ENCODE measurements around the gene BHLHA9. TPM values are rescaled to one million over a fixed set of nuclear protein-coding genes. Genes with fewer than 3 reads are reported as not detected.

Gene BHLHA9
- total and polyA plus RNA-seq, 8 donors, result not detected

- Histone ChIP-seq H3K4me3 (no peak overlapping the region), H3K9me3 (no peaks in the 10 kb centered on the region), H3K27me3 (peaks cover 0 to 66% of the 10 kb centered on the region in 2 donors), H3K4me1 (no peaks in the 10 kb centered on the region), H3K27ac (no peak overlapping the region), H3K36me3 (no peaks in the 10 kb centered on the region)
- intact Hi-C loops (cut with DNase I), result no loop called here
- TF ChIP-seq CTCF (IDR thresholded peaks at IDR 0.05), result no peak
- ATAC-seq (no peak), DNase-seq (peak in 1 of 4 donors; percentile 21)
Measured at GRCh38 chr17:1315891-1316403, 45.7 kb downstream of the BHLHA9 start.

Other genes with a start within 250 kb of the BHLHA9 start
- 100 to 1,000 TPM; 147 to 187 TPM for gene ABR, start 90.5 kb upstream of the BHLHA9 start, total RNA-seq
- gene ABR, start 90.5 kb upstream of the BHLHA9 start, polyA plus RNA-seq (ENCODE audit: insufficient read length in 6 of 6), result 10 to 100 TPM; 59.0 to 85.5 (median 73.7) TPM
- not detected for gene TRARG1, start 9.2 kb downstream of the BHLHA9 start, total RNA-seq
- not detected for gene TRARG1, start 9.2 kb downstream of the BHLHA9 start, polyA plus RNA-seq (ENCODE audit: insufficient read length in 6 of 6)
- 100 to 1,000 TPM; 437 to 455 TPM for gene YWHAE, start 129.8 kb downstream of the BHLHA9 start, total RNA-seq
- 100 to 1,000 TPM; 685 to 933 (median 837) TPM for gene YWHAE, start 129.8 kb downstream of the BHLHA9 start, polyA plus RNA-seq (ENCODE audit: insufficient read length in 6 of 6)
- 10 to 100 TPM; 65.4 to 84.0 TPM for gene CRK, start 185.8 kb downstream of the BHLHA9 start, total RNA-seq
- 10 to 100 TPM; 51.0 to 61.3 (median 54.4) TPM for gene CRK, start 185.8 kb downstream of the BHLHA9 start, polyA plus RNA-seq (ENCODE audit: insufficient read length in 6 of 6)
- 100 to 1,000 TPM; 242 to 282 TPM for gene MYO1C, start 222.2 kb downstream of the BHLHA9 start, total RNA-seq
- 10 to 100 TPM; 65.5 to 96.7 (median 76.3) TPM for gene MYO1C, start 222.2 kb downstream of the BHLHA9 start, polyA plus RNA-seq (ENCODE audit: insufficient read length in 6 of 6)
- gene INPP5K, start 246.2 kb downstream of the BHLHA9 start, total RNA-seq, result 10 to 100 TPM; 41.9 to 51.1 TPM
- 10 to 100 TPM; 23.6 to 34.1 (median 26.5) TPM for gene INPP5K, start 246.2 kb downstream of the BHLHA9 start, polyA plus RNA-seq (ENCODE audit: insufficient read length in 6 of 6)